GM18858 (cell line): ENCODE measurements around the gene ZNF512B.
"Not testable (repeated sequence)": the region's sequence is repeated elsewhere in the genome, so short reads cannot be mapped to it uniquely, and the experiment has no call there.

Experiments used
- ATAC-seq: cut with Tn5 transposase; IDR thresholded peaks from one replicate; pipeline ENCODE4 v1.9.1; 2021; ENCODE audit not compliant: unreplicated experiment

Gene ZNF512B

GRCh38 chr20:63935447-63935846 is 34.3 kb downstream of the ZNF512B start:
- no peak for ATAC-seq

- ATAC-seq = no peak
Measured at GRCh38 chr20:63934271-63935068, 35.3 kb downstream of the ZNF512B start.

DNA sequence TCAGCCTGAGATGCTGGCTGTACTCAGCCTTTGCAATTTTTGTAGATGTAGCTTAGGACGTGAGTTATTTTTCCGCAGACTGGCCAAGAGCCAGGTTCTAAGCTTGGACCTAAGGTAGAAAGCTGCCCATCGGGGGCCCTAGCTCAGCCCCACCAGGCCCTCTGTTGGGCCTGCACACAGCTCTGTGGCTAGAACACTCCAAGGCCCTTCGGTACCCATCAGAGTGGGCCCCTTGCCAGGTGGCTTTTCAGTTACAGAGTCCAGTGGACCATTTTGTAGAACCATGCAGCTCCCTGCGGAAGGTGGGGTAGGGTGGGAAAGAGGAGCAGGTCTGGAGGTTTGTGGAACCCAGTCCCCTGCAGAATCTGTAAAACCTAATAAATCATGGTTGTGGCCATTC is 36.1 kb downstream of the ZNF512B start:
- no peak for ATAC-seq

GRCh38 chr20:63932606-63933160 is 37.0 kb downstream of the ZNF512B start:
- ATAC-seq = no peak

DNA sequence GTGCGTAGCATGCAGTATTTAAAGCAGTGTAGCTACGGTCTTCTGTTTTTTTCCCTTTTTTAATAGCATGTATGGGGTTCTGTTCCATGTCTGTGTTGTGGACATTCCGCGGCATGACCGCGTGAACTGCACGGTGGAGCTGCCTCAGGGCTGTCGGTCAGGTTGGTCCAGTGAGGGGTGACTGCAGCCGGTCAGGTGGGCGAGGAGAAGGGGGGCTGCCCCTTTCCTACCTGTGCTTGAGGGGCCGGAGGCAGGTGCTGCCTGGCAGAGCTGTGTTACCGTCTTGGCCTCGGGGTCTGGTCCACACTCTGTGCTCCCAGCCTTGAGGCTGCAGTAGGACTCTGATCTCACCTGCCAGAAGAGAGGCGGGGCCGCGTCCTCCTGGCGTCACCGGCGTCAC is 38.0 kb downstream of the ZNF512B start:
- no peak for ATAC-seq

DNA sequence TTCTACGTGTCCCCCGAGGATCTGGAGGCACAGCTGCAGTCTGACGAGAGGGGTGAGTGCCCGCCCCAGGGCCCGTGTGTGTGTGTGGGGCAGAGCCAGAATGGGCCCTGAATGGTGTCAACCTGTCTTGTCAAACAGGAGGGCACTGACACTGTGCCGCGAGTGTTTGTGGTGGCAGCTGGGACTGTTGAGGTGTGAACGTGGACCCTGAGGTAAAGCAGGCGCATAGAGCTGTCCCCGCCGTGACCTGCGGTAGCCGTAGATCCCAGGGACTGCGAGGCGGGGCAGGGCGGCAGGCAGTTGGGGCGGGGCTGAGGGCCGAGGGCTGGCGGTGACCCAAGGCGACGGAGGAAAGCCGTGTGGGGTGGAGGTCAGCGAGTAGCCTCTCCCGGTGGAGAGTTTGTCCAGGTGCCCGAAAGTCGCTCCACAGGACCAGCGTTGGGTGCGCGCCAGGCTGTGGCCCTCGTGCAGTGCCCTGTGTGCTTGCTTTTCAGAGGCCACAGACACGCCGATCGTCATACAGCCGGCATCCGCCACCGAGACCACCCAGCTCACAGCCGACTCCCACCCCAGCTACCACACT is 38.7 kb downstream of the ZNF512B start:
- ATAC-seq = no peak

GRCh38 chr20:63929473-63929883 is 40.3 kb downstream of the ZNF512B start:
- ATAC-seq = not testable (repeated sequence)

DNA sequence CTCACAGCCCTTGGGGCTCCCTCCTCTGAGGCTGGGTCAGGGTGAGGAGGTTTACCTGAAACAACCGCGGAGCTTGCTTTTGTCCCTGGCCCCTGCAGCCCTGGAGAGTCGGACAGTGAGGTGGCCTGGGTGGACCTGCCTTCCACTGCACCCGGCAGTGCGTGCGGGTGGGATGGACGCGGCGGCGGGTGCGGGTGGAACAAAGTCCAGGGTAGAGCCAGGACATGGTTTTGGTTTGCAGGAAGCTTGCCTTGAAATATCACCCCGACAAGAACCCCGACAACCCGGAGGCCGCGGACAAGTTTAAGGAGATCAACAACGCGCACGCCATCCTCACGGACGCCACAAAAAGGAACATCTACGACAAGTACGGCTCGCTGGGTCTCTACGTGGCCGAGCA is 40.7 kb downstream of the ZNF512B start:
- ATAC-seq = no peak

- ATAC-seq = no peak
Measured at GRCh38 chr20:63926298-63926697, 43.4 kb downstream of the ZNF512B start.

DNA sequence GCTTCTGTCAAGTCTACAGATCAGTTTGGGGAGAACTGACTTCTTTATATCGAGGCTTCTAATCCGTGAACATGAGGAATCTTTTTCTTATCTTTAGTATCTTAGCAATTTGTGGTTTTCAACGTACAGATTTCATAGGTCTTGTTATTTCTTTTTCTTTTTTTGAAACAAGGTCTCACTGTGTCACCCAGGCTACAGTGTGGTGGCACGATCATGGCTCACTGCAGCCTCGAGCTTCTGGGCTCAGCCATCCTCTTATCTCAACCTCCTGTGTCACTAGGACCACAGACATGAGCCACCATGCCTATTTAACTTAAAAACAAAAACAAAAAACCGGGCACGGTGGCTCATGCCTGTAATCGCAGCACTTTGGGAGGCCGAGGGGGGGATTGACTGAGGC is 45.5 kb downstream of the ZNF512B start:
- ATAC-seq = no peak

DNA sequence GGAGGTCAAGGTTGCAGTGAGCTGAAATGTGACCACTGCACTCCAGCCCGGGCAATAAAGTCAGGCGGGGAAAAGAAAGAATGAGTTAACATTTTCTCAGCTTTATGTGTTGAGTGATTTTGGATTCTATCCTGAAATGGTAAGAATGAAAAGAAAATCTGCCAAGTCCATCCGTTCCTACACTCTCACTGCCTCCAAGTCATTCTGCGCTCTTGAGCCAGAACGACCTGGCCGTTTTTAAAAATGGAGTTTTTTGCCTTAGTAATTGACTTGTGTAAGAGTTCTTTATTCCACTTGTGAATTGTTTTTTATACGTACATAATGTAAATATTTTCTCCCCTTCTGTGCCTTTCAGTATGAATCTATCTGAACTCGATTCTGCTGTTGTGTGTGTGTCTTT is 46.1 kb downstream of the ZNF512B start:
- ATAC-seq = no peak

DNA sequence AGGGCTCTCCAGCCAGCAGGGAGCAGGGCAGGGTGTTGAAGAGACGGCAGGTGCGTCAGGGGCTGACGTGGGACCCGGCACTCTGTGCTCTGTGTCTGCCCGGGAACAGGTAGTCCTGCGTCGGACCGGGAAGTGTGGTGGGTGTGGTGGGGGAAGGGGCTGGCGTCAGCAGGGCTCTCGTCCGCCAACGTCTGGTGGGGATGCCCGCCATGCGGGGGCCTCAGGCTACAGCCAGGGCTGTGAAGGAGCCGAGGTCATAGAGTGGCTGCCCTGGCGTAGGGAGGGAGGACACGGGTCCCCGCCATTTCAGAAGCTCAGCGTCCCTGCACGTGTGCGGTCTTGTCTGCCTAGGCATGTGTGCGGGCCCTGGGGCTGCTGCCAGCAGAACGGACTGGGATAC is 49.5 kb downstream of the ZNF512B start:
- ATAC-seq = no peak

GRCh38 chr20:63919130-63919529 is 50.6 kb downstream of the ZNF512B start:
- ATAC-seq = no peak

- no peak for ATAC-seq
Measured at GRCh38 chr20:63917811-63918210, 51.9 kb downstream of the ZNF512B start.

DNA sequence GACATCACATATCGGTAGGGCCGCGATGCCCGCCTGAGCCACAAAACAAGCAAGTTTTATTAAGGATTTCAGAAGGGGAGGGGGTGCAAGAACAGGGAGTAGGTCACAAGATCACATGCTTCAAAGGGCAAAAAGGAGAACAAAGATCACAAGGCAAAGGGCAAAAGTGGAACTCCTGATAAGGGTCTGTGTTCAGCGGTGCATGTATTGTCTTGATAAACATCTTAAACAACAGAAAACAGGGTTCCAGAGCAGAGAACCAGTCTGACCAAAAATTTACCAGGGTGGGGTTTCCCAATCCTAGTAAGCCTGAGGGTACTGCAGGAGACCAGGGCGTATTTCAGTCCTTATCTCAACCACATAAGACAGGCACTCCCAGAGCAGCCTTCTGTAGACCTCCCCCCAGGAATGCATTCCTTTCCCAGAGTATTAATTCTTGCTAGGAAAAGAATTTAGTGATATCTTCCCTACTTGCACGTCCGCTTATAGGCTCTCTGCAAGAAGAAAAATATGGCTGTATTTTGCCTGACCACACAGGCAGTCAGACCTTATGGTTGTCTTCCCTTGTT is 53.3 kb downstream of the ZNF512B start:
- ATAC-seq = not testable (repeated sequence)

DNA sequence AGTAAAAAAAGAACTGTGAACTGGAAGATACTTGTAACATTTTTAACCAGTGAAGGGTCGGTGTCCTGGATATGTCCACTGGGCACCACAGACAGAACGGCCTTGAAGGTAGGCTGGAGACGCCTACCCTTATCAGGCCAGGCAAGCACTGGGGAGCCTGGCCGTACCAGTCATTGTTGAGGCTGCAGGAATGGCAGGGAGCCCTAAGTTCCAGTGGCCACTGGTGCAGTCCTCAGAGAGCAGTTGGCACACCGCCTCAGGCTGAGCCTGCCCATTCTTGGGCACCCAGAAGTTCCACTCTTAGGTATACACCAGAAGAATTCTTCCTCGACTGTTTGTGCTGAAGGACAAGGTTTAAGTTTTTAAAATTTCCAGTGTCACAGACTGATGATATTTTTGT is 54.3 kb downstream of the ZNF512B start:
- ATAC-seq = no peak

DNA sequence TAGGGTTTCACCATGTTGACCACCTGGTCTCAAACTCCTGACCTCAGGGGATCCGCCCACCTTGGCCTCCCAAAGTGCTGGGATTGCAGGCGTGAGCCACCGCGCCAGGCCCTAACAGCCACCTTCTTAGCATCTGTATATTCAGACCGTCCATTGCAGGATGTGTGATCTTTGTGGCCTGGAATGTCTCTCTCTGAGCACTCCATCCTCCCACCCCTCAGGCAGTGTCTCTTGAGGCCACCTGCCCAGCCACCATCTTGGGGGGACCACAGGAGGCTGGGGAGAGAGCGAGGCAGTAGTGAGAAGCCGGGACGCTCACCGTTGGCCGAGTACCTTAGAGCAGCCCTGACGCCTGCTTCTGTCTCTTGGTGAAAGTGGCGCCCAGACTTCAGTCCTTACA is 56.0 kb downstream of the ZNF512B start:
- ATAC-seq = no peak

DNA sequence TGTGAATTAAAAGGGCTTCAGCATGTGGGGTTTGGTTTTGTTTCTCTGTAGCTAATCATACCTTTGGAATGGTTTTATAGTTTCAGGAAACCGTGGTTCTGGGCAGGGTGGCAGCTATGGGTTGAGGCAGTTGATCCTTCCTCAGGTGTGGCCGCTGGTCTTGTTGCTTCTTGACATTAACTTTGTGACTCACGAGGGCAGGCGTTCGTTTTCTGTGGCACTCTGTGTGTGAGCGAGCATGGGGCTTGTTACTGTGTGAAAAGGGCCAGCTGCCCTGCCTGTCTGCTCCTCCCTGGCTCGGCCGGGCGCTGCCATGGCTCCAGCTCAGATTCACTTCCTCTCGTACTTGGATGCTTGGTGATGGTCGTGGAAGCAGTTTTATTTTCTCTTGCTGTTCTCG is 58.6 kb downstream of the ZNF512B start:
- no peak for ATAC-seq

- no peak for ATAC-seq
Measured at GRCh38 chr20:63908008-63908682, 61.6 kb downstream of the ZNF512B start.
